D721Med (cell line): ENCODE measurements around the gene POFUT2.

Experiments
- DNase-seq: peaks from one replicate; pipeline ENCODE4 v3.0.0; 2011; ENCODE audit warnings: low spot score; ENCODE audit not compliant: insufficient read length
- FAIRE-seq: peaks from 2 replicates; lab custom pipeline; 2011; peaks lifted over from hg19 to GRCh38; lab: Jason Lieb, UNC
- TF ChIP-seq, protein P1 (sequence below): IDR thresholded peaks from 2 replicates; pipeline ENCODE4 v1.5.1; 2012; ENCODE audit warnings: mild to moderate bottlenecking, control low read depth; ENCODE audit not compliant: insufficient read depth; ENCODE audit errors: missing control alignments

The POFUT2 gene

DNA sequence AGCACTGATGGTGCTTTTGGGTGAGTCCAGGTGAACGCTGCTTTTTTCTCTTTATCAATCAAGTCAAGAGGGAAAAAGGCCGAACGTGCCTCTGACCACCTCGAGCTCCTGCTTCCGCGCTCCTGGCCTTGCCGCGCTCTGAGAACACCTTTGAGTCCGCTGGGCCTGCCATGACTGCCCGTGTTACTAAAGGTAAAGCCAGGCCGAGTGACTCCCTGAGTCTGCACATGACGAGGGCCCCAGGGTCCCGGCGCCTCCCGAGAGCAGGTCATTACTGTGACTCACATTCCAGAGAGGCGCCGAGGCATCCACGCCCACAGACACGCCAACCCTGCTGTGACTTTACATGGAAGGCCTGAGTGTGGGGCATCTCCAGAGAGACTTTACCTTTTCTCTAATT, 11.1 kb downstream of the POFUT2 start:
- no peak for DNase-seq
- TF ChIP-seq, protein P1, sequence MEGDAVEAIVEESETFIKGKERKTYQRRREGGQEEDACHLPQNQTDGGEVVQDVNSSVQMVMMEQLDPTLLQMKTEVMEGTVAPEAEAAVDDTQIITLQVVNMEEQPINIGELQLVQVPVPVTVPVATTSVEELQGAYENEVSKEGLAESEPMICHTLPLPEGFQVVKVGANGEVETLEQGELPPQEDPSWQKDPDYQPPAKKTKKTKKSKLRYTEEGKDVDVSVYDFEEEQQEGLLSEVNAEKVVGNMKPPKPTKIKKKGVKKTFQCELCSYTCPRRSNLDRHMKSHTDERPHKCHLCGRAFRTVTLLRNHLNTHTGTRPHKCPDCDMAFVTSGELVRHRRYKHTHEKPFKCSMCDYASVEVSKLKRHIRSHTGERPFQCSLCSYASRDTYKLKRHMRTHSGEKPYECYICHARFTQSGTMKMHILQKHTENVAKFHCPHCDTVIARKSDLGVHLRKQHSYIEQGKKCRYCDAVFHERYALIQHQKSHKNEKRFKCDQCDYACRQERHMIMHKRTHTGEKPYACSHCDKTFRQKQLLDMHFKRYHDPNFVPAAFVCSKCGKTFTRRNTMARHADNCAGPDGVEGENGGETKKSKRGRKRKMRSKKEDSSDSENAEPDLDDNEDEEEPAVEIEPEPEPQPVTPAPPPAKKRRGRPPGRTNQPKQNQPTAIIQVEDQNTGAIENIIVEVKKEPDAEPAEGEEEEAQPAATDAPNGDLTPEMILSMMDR = no peak
- FAIRE-seq = no peak

DNA sequence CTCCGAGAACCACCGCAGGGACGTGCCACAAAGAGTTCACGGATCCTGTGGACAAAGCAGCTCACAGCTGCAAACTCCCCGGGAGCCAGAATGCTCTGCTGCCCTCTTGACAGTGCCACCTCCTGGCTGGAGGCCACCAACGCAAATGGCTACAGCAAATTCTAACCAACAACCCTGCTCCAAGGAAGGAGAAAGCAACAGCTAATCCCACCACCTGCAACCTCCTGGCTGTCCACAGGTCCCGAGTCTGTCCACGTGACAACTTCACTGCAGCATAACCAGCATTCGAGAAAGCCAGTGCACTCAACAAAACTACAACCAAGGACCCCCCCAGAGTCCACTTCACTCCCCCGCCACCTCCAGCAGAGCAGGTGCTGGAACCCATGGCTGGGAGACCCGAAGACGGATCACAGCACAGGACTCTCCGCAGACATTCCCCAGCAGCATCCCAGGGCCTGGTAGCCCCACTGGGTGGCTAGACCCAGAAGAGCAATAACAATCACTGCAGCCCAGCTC, 17.3 kb downstream of the POFUT2 start:
- DNase-seq (no peak), FAIRE-seq (no peak)
- TF ChIP-seq, protein P1 = no peak

DNA sequence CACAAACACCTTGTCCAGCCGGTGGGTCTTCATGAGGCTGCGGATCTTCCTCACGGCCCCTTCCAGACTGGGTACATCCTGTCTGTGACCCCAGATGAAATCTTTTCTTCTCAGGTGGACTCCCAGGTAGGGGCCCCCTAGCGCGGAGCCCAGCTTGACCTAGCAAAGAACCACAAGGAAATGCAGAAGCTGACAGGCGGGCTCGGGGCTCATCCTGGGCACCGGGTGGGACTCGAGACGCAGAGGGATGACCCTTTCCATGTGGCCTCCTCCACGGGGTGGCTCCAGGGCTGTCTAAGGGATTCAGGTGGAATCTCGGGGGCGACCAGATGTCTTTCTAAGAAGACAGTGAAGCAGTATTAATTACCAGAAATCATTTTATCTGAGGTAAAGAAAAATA, 17.8 kb downstream of the POFUT2 start:
- DNase-seq (no peak), FAIRE-seq (no peak)
- TF ChIP-seq, protein P1 = no peak

GRCh38 chr21:45267390-45267760, 20.3 kb downstream of the POFUT2 start:
- DNase-seq (no peak), FAIRE-seq (no peak)
- TF ChIP-seq, protein P1 = no peak

DNA sequence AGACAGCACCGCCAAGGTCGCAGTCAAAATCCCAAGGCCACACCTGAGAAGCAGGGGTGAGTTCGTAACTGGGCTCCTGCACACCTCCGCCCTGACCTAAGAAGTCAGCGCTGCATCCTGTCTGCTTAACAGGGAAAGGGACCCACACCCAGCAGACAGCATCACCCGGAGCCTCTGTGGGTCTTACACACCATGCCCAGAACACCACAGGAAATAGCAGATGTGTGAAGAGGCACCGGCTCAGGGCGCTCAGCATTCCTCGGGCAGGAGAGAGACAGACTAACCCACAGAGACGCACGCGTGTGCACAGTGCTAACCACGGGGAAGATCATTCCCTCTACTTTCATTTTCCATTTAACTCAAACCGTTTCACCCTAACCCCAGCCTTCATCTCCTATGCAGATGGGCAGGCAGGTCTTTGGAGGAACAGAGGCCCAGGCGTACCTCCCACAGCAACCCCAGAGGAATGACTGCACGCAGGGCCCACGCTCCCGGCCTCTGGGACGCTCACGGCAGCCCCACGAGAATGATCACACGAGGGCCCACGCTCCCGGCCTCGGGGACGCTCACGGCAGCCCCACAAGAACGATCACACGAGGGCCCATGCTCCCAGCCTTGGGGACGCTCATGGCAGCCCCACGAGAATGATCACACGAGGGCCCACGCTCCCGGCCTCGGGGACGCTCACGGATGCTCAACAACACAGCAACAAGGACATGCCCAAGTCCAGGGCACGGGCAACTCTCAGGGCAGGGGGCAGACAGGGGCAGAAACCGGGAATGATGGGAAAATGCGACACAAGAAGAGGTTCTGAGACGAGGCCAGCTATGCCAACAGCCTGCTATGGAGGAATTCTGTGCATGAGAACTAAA, 20.9 kb downstream of the POFUT2 start:
- DNase-seq = no peak
- FAIRE-seq = no peak
- TF ChIP-seq, protein P1 = no peak

DNA sequence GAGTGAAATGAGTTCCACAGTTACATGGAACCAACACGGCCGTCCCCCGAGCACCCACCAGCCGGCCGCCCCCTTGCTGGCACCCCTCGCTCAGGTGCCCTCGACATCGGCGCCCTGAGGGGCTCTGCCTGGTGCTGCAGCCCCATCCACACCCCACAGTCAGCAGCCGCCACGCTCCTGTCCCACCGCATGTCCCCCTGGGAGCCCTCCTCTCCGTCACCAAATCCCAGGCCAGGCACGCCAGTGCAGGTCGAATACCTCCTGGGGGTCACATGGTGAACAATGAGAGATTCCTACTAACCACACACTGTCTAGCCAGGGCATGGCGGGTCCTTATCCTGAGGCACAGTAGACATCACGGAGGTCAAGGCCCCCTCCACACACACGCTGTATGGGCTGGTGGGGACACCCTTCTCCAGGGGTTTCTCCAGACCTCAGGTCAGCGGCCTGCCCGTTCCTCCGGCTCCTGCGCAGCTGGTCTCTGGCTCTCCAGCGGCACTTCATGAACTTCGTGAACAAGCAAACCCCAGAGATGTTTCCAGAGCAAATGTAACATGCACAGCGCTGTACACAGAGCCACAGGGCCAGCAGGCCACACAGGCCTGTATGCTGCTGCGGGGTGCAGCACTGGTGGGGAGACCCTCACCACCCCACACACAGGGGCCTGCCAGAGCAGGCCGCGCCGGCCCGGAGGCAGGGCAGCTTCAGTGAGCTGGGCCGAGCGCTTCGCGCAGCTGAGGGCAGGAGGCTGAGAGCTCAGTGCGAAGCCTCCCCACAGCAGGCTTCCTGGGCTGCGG, 21.8 kb downstream of the POFUT2 start:
- FAIRE-seq (no peak), DNase-seq (no peak)

More for the DNA sequence above, 21.8 kb downstream of the POFUT2 start:
- TF ChIP-seq, protein P1 = no peak
